Heart left ventricle (tissue), 13 donors: ENCODE results near the gene KMT2B.

Experiments used
- CTCF ChIP-seq, 12 donors: fragments of 200-600 bp; sonication (generic) in 4 of 12; IDR thresholded peaks; one replicate each; pipeline versions ENCODE4 v1.5.0 to v1.8.0; 2018 to 2022; ENCODE audit warnings: antibody characterized with exemption in 12 of 12, mild to moderate bottlenecking in 5 of 12
- POLR2A ChIP-seq, 2 donors: fragments of 450-650 bp; IDR thresholded peaks; one replicate each; pipeline ENCODE4 v1.6.1; 2017; ENCODE audit warnings: antibody characterized with exemption in 2 of 2, mild to moderate bottlenecking in 2 of 2, moderate library complexity in 2 of 2
- donor health status: ischemic (EF 13 %, LVEDD 7.1; RV severe dilation, severe dysfunction).
- donor health status: DM: no; HTN: yes; CAD: no.
- donor health status: DM: no; HTN: no; CAD: no.
- donor health status: ischemic (EF 25% LVEDD 6.9; RV normal size, moderate dysfunction).
- donor health status: ischemic (EF 25% LVEDD 5.7; RV mildly dilated, moderate dysfunction).
- donor health status: ischemic (EF 35%, LVEDD 5.7; RV mildly dilated, moderate dysfunction).
- donor health status: nonischemic (EF 11% LVEDD 7.7; RV severe dilation, severe dysfunction).
- donor health status: DM: yes; HTN: yes; CAD: no.
- donor health status: PGD.
- donor health status: ischemic (EF 29% LVEDD 5.4; RV normal size, mild dysfunction).
- donor health status: nonischemic (EF 23%, LVEDD 6.1; RV moderate dilation, normal function).

- no peak for TF ChIP-seq CTCF (IDR thresholded peaks at IDR 0.05)
- no peak for TF ChIP-seq POLR2A (IDR thresholded peaks at IDR 0.05)
Observed at GRCh38 chr19:35760711-35761349, 43.0 kb downstream of the KMT2B start.
